Breast epithelium (tissue), 3 donors: ENCODE measurements around the gene CSNK1E.

Source experiments
- POLR2A ChIP-seq: fragments of 450-650 bp; IDR thresholded peaks from one replicate; pipeline ENCODE4 v1.6.1; 2016; ENCODE audit warnings: antibody characterized with exemption, mild to moderate bottlenecking, moderate library complexity
- POLR2AphosphoS5 ChIP-seq, 3 donors: sonication (generic); formaldehyde crosslinking; IDR thresholded peaks; one replicate each; pipeline ENCODE4 v1.6.1; 2017; ENCODE audit warnings: antibody characterized with exemption in 3 of 3
- TF ChIP-seq, protein P1 (sequence below), 3 donors: fragments of 450-650 bp; IDR thresholded peaks; one replicate each; pipeline ENCODE4 v1.5.1; 2016 to 2017; ENCODE audit warnings: antibody characterized with exemption in 3 of 3, mild to moderate bottlenecking in 3 of 3, moderate library complexity in 3 of 3

DNA sequence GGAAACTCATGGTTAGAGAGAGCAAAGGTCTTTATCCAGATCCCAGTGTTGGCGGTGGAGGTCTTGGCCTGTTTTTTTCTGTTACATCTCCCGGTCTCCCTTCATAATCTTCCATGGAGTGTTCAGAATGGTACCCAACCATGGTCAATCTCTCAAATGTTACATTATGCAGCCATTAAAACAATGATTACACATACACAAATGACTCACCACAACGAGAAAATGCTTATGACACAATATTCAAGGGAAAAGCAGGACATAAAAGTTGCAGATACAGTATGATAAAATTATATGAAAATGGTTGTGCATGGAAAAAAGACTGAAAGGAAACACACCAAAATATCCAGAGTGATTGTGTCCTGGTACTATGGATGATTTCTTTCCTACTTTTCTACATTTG, 17.8 kb upstream of the CSNK1E start:
- TF ChIP-seq, protein P1, sequence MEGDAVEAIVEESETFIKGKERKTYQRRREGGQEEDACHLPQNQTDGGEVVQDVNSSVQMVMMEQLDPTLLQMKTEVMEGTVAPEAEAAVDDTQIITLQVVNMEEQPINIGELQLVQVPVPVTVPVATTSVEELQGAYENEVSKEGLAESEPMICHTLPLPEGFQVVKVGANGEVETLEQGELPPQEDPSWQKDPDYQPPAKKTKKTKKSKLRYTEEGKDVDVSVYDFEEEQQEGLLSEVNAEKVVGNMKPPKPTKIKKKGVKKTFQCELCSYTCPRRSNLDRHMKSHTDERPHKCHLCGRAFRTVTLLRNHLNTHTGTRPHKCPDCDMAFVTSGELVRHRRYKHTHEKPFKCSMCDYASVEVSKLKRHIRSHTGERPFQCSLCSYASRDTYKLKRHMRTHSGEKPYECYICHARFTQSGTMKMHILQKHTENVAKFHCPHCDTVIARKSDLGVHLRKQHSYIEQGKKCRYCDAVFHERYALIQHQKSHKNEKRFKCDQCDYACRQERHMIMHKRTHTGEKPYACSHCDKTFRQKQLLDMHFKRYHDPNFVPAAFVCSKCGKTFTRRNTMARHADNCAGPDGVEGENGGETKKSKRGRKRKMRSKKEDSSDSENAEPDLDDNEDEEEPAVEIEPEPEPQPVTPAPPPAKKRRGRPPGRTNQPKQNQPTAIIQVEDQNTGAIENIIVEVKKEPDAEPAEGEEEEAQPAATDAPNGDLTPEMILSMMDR (IDR thresholded peaks at IDR 0.05) = no peak
- TF ChIP-seq POLR2A (no peak), POLR2AphosphoS5 (IDR thresholded peaks at IDR 0.05) (no peak)
